Measurements from ENCODE around the gene RER1.

DNA sequence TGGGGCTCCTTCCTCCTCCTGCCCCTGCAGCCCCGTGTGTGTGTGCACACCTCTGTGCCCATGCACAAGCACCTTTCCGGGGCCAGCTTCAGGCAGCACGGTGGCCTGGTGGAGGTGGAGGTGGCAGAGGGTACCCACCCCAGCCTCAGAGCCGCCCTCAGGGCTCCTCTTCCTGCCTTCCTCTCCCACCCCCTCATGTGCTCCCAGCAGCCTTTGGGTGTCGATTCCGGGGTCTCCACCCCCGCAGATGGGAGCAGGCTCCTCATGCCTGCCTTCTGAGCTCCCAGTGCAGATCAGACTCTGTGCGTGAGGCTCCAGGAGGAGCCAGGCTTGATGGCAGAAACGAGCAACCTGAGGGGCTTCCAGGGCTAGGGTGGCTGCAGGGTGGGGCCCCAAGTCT lies 55.2 kb downstream of the RER1 start:
- no peak for TF ChIP-seq POLR2AphosphoS5 (IDR thresholded peaks at IDR 0.05)
- TF ChIP-seq, protein P1, sequence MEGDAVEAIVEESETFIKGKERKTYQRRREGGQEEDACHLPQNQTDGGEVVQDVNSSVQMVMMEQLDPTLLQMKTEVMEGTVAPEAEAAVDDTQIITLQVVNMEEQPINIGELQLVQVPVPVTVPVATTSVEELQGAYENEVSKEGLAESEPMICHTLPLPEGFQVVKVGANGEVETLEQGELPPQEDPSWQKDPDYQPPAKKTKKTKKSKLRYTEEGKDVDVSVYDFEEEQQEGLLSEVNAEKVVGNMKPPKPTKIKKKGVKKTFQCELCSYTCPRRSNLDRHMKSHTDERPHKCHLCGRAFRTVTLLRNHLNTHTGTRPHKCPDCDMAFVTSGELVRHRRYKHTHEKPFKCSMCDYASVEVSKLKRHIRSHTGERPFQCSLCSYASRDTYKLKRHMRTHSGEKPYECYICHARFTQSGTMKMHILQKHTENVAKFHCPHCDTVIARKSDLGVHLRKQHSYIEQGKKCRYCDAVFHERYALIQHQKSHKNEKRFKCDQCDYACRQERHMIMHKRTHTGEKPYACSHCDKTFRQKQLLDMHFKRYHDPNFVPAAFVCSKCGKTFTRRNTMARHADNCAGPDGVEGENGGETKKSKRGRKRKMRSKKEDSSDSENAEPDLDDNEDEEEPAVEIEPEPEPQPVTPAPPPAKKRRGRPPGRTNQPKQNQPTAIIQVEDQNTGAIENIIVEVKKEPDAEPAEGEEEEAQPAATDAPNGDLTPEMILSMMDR (IDR thresholded peaks at IDR 0.05) = no peak
